T-helper 1 cell treated with Interleukin-12 subunit alpha and Interleukin-12 subunit beta and Interleukin-4 antibody, amounts not matched to agents 30 ng/mL and 1 ng/mL, for 36 hours (primary cell): ENCODE results near the gene CACNA1H. TPM values are rescaled to one million over a fixed set of nuclear protein-coding genes. Genes with fewer than 3 reads are reported as not detected.
"Not testable (repeated sequence)": the region's sequence is repeated elsewhere in the genome, so short reads cannot be mapped to it uniquely, and the experiment has no call there.

Experiments
- intact Hi-C: fragments of 100-400 bp; cut with micrococcal nuclease; formaldehyde crosslinking; loops from one replicate; pipeline ENCODE4 v1.15.1; 2024
- total RNA-seq: library from RNA; stranded (reverse); gene quantifications from 2 replicates; pipeline ENCODE4 v1.2.3, GENCODE V29; 2022

Gene CACNA1H
- total RNA-seq, 1 donor from 2014 or later: 0.25 TPM

- intact Hi-C loops: not testable (repeated sequence)
These were observed 95.1 kb downstream of the CACNA1H start for GRCh38 chr16:1247903-1248537.

GRCh38 chr16:1249031-1249755 is 96.3 kb downstream of the CACNA1H start:
- intact Hi-C loops: not testable (repeated sequence)

- intact Hi-C loops: not testable (repeated sequence)
These were observed 100.9 kb downstream of the CACNA1H start for GRCh38 chr16:1253701-1254364.

GRCh38 chr16:1254821-1255220 is 101.9 kb downstream of the CACNA1H start:
- intact Hi-C loops: not testable (repeated sequence)

GRCh38 chr16:1255276-1256122 is 102.6 kb downstream of the CACNA1H start, which contains the start of gene TPSD1:
TPSD1 (plus strand) TSS chr16:1256069; CDS start chr16:1256281, 212 bp downstream.
- intact Hi-C loops: not testable (repeated sequence)

GRCh38 chr16:1256296-1256873 is 103.5 kb downstream of the CACNA1H start:
- intact Hi-C loops: not testable (repeated sequence)

GRCh38 chr16:1256874-1257322 is 104.0 kb downstream of the CACNA1H start:
- intact Hi-C loops: no loop called here

GRCh38 chr16:1257561-1258224 is 104.8 kb downstream of the CACNA1H start:
- intact Hi-C loops: no loop called here

GRCh38 chr16:1258225-1258600 is 105.3 kb downstream of the CACNA1H start:
- intact Hi-C loops: no loop called here

GRCh38 chr16:1258906-1259759 is 106.2 kb downstream of the CACNA1H start:
- intact Hi-C loops: no loop called here

GRCh38 chr16:1259760-1260068 is 106.8 kb downstream of the CACNA1H start:
- intact Hi-C loops: no loop called here

GRCh38 chr16:1260101-1260680 is 107.3 kb downstream of the CACNA1H start:
- intact Hi-C loops: no loop called here

- intact Hi-C loops: no loop called here
These were observed 108.4 kb downstream of the CACNA1H start for GRCh38 chr16:1261131-1261892.

- intact Hi-C loops: no loop called here
These were observed 109.4 kb downstream of the CACNA1H start for GRCh38 chr16:1262210-1262845.

- intact Hi-C loops: no loop called here
These were observed 109.9 kb downstream of the CACNA1H start for GRCh38 chr16:1262846-1263221.

- intact Hi-C loops: no loop called here
These were observed 110.9 kb downstream of the CACNA1H start for GRCh38 chr16:1263591-1264344.

- intact Hi-C loops: no loop called here
These were observed 111.6 kb downstream of the CACNA1H start for GRCh38 chr16:1264345-1265089.
